Neutrophil (primary cell): Measurements from ENCODE around the gene CAMK4.

Experiments
- H3K27ac ChIP-seq: fragments of 200-600 bp; sonication (generic); 2 replicates; pipeline ENCODE4 v1.5.1; 2016; ENCODE audit warnings: mild to moderate bottlenecking, moderate library complexity
- H3K27me3 ChIP-seq: fragments of 200-600 bp; sonication (generic); 2 replicates; pipeline ENCODE4 v1.6.0; 2016; ENCODE audit warnings: mild to moderate bottlenecking
- H3K36me3 ChIP-seq: fragments of 200-600 bp; sonication (generic); 2 replicates; pipeline ENCODE4 v1.5.1; 2017
- H3K4me1 ChIP-seq, 2 experiments: fragments of 200-600 bp in 1 of 2; sonication (generic) in 1 of 2; 1 replicate in 1 of 2; 2 replicates in 1 of 2; pipeline versions ENCODE4 v1.5.1 to v1.6.1; 2013 to 2016; ENCODE audit warnings: low read depth in 1 of 2, low read length in 1 of 2, mild to moderate bottlenecking in 1 of 2, moderate library complexity in 1 of 2; ENCODE audit not compliant: control insufficient read depth in 1 of 2, insufficient read depth in 1 of 2
- H3K4me3 ChIP-seq, 2 experiments: fragments of 200-600 bp in 1 of 2; sonication (generic) in 1 of 2; 1 replicate in 1 of 2; 2 replicates in 1 of 2; pipeline ENCODE4 v1.5.1; 2013 to 2016; ENCODE audit warnings: low read depth in 1 of 2, low read length in 1 of 2, mild to moderate bottlenecking in 1 of 2, moderate library complexity in 1 of 2
- H3K9me3 ChIP-seq: fragments of 200-600 bp; sonication (generic); 2 replicates; pipeline ENCODE4 v1.5.1; 2016
- TF ChIP-seq, protein P1 (sequence below): fragments of 200-600 bp; sonication (generic); IDR thresholded peaks from 2 replicates; pipeline ENCODE4 v1.5.1; 2016; ENCODE audit warnings: antibody characterized with exemption

Gene CAMK4

DNA sequence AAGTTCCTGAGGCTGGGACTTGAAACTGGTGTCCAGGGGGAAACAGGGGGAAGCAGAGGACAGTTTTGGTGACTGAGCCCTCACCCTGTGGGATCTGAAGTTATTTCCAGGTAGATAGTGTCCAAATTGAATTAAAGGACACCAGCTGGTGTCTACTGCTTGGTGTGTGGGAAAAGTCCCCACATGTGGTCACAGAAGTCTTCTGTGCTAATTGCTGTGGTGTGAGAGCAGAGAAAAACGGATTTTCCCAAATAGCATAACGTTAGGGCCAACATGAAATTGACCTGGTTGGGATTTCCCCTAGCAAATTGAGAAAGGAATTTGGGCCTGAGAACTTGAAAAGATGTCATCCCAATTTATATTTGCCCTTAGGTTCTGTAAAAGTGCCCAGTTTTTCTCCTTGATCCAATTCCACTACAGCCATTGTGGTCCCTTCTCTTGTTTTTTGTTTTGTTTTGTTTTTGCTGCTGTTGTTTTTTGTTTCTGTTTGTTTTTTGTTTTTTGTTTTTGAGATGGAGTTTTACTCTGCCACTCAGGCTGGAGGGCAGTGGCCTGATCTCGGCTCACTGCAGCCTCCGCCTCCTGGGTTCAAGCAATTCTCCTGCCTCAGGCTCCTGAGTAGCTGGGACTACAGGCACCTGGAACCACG, 293.8 kb downstream of the CAMK4 start:
- H3K4me1 ChIP-seq: peaks cover under 1 to 2% of the 10 kb centered on the region in 2 experiments
- no peaks in the 10 kb centered on the region for H3K36me3 ChIP-seq
- H3K4me3 ChIP-seq: no peak overlapping the region
- TF ChIP-seq, protein P1, sequence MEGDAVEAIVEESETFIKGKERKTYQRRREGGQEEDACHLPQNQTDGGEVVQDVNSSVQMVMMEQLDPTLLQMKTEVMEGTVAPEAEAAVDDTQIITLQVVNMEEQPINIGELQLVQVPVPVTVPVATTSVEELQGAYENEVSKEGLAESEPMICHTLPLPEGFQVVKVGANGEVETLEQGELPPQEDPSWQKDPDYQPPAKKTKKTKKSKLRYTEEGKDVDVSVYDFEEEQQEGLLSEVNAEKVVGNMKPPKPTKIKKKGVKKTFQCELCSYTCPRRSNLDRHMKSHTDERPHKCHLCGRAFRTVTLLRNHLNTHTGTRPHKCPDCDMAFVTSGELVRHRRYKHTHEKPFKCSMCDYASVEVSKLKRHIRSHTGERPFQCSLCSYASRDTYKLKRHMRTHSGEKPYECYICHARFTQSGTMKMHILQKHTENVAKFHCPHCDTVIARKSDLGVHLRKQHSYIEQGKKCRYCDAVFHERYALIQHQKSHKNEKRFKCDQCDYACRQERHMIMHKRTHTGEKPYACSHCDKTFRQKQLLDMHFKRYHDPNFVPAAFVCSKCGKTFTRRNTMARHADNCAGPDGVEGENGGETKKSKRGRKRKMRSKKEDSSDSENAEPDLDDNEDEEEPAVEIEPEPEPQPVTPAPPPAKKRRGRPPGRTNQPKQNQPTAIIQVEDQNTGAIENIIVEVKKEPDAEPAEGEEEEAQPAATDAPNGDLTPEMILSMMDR: no peak
- no peaks in the 10 kb centered on the region for H3K9me3 ChIP-seq
- H3K27me3 ChIP-seq: peaks cover 3% of the 10 kb centered on the region
- H3K27ac ChIP-seq: no peak overlapping the region

DNA sequence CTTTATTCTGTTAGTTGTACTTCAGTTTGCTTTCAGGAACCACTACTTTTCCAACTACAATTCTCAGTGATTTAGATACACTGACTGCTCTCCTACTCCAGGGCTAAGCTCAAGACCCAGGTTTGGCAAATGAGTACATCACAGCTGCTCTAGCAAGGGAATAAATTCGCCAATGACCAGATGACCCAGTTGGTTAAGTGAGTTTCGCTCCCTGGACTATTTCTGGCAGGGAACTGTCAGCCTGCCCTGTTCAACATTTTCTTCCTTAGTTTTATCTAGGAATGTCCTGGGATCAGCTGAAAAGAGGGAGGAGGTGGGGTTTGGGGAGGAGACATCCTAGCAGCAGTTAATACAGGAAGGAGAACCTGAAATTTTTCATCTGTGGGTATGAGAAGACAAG, 294.6 kb downstream of the CAMK4 start:
- H3K27ac ChIP-seq: no peak overlapping the region
- H3K36me3 ChIP-seq: no peaks in the 10 kb centered on the region
- no peaks in the 10 kb centered on the region for H3K9me3 ChIP-seq
- no peaks in the 10 kb centered on the region for H3K4me1 ChIP-seq
- H3K27me3 ChIP-seq: no peaks in the 10 kb centered on the region
- TF ChIP-seq, protein P1: no peak
- H3K4me3 ChIP-seq: no peak overlapping the region

DNA sequence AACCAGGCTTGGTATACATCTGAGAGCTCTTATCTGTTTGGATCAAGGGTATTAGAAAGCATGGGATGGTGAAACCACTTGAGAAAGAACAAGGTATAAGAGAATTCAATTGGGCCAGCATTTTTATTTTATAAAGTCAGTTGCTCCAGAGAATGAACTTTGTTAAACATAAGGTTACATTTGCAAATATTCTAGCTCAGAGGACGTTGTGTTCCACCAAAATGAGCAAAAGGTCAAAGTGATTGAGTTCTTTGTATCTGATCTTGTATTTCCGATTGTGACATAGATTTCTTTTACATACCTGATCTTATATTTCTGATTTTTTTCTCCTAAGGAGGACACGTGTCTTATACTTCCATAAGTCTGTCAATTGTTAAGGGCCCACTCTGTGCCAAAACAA, 296.7 kb downstream of the CAMK4 start:
- Histone ChIP-seq H3K4me3 (no peak overlapping the region), H3K27ac (no peak overlapping the region)
- TF ChIP-seq, protein P1: no peak

DNA sequence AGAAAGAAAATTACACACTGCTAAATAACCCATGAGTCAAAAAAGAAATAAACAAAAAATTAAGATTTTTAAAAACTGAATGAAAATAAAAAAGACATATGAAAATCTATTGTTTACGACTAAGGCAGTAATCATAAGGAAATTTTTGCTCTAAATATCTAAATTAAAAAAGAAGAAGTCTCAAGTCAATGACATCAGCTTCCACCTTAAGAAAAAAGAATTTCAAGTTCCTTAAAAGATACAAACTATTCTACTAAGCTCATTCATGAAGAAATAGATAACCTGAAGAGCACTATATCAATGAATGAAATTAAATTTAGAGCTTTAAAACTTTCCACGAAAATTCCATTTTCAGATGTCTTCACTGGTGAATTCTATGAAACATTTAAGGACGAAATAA, 303.9 kb downstream of the CAMK4 start:
- H3K27ac ChIP-seq: no peak overlapping the region
- H3K27me3 ChIP-seq: no peaks in the 10 kb centered on the region
- no peak overlapping the region for H3K4me3 ChIP-seq
- TF ChIP-seq, protein P1: no peak
- H3K36me3 ChIP-seq: no peaks in the 10 kb centered on the region
- peaks cover 7 to 16% of the 10 kb centered on the region in 2 experiments for H3K4me1 ChIP-seq
- H3K9me3 ChIP-seq: no peaks in the 10 kb centered on the region

More for the DNA sequence above, 296.7 kb downstream of the CAMK4 start:
- Histone ChIP-seq H3K4me1 (no peaks in the 10 kb centered on the region), H3K36me3 (no peaks in the 10 kb centered on the region), H3K9me3 (no peaks in the 10 kb centered on the region), H3K27me3 (no peaks in the 10 kb centered on the region)

DNA sequence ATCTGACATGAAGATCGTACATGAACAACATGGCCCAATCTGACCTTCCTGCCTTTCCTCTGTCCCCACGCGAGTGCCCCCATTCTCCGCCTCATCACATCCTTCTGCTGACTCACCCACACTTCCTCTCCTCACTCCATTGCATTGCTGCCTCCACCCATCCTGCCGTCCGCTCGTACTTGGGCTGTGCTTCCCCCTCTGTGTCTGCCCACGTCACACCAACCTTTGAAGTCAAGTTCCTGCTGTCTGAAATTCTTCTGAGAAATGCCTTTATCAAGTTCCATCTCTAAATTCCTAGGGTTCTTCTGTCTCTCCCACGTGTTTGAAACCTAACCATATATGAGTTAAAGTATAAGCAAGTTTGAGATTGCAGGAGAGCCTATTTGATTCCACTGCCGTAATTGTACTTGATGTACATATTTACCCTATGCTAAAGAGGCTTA, 306.1 kb downstream of the CAMK4 start:
- Histone ChIP-seq H3K27me3 (no peaks in the 10 kb centered on the region), H3K4me3 (peak overlapping the region; percentile 21 to 44), H3K9me3 (no peaks in the 10 kb centered on the region), H3K27ac (peak overlapping the region; percentile 60), H3K36me3 (no peaks in the 10 kb centered on the region), H3K4me1 (peaks cover 7 to 16% of the 10 kb centered on the region in 2 experiments)
- TF ChIP-seq, protein P1: no peak
